Skeletal muscle tissue (tissue), 4 donors: Measurements from ENCODE around the gene HOXC13. TPM values are rescaled to one million over a fixed set of nuclear protein-coding genes. Genes with fewer than 3 reads are reported as not detected.
A peak's percentile ranks its signal among the peaks of the same experiment; 100 is the strongest.

ENCODE experiments used
- H3K27ac ChIP-seq: one replicate; pipeline ENCODE4 v1.7.0; 2013; ENCODE audit warnings: mild to moderate bottlenecking, low read depth, low read length, inconsistent platforms
- H3K27me3 ChIP-seq, 3 donors: one replicate each; pipeline ENCODE4 v1.7.0; 2013; ENCODE audit warnings: low read length in 3 of 3; ENCODE audit not compliant: control insufficient read depth in 3 of 3, insufficient read depth in 3 of 3
- H3K36me3 ChIP-seq, 3 donors: one replicate each; pipeline ENCODE4 v1.7.0; 2013; ENCODE audit warnings: low read length in 3 of 3; ENCODE audit not compliant: control insufficient read depth in 3 of 3, insufficient read depth in 3 of 3
- H3K4me1 ChIP-seq, 3 donors: one replicate each; pipeline ENCODE4 v1.7.0; 2013; ENCODE audit warnings: low read length in 3 of 3, mild to moderate bottlenecking in 3 of 3; ENCODE audit not compliant: control insufficient read depth in 3 of 3, insufficient read depth in 3 of 3
- H3K4me3 ChIP-seq, 3 donors: one replicate each; pipeline ENCODE4 v1.7.0; 2013; ENCODE audit warnings: low read length in 3 of 3
- H3K9ac ChIP-seq, 3 donors: one replicate each; pipeline ENCODE4 v1.7.0; 2013; ENCODE audit warnings: low read length in 3 of 3, mild to moderate bottlenecking in 3 of 3, moderate library complexity in 2 of 3, low read depth in 1 of 3
- H3K9me3 ChIP-seq, 3 donors: one replicate each; pipeline ENCODE4 v1.7.0; 2013; ENCODE audit warnings: low read length in 3 of 3; ENCODE audit not compliant: control insufficient read depth in 3 of 3
- total RNA-seq: library from RNA; depleted of rRNA; stranded (reverse); fragments of >200 nt; gene quantifications from one replicate; pipeline ENCODE4 v1.2.3, GENCODE V29; 2014
- donor health status: Osteomylitis.

The HOXC13 gene
- total RNA-seq, 1 donor from 2014 or later, result not detected

DNA sequence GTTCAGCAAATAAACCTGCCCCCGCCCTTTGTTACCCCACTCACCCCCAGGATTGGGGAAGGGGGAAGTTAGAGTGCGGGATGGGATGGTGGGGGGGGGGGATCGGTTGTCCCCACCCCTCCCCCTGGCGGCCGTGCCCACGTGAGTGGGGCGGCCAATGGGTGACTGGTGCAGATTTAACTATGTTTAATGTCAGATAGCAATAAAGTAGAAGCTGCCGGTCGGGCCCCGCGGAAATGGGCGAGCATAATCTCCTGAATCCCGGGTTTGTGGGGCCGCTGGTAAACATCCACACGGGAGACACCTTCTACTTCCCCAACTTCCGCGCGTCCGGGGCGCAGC, 16.0 kb downstream of the HOXC13 start, which contains the start of gene HOXC12:
Gene HOXC12 (plus strand): TSS at position 210 of the 342 bp plus-strand sequence. CDS start 27 bp downstream, at position 237.
- peaks cover 86 to 97% (median 93%) of the 10 kb centered on the region in 3 donors for H3K27me3 ChIP-seq
- no peaks in the 10 kb centered on the region for H3K36me3 ChIP-seq
- no peaks in the 10 kb centered on the region for H3K9me3 ChIP-seq
- peak within 1 kb of the TSS in 2 of 3 donors; percentile 29 to 45 for H3K4me3 ChIP-seq
- H3K4me1 ChIP-seq, result peaks cover 0 to 3% (median 3%) of the 10 kb centered on the region in 3 donors
- peak within 1 kb of the TSS in 1 of 3 donors; percentile 45 for H3K9ac ChIP-seq
- H3K27ac ChIP-seq, result no peak within 1 kb of the TSS

DNA sequence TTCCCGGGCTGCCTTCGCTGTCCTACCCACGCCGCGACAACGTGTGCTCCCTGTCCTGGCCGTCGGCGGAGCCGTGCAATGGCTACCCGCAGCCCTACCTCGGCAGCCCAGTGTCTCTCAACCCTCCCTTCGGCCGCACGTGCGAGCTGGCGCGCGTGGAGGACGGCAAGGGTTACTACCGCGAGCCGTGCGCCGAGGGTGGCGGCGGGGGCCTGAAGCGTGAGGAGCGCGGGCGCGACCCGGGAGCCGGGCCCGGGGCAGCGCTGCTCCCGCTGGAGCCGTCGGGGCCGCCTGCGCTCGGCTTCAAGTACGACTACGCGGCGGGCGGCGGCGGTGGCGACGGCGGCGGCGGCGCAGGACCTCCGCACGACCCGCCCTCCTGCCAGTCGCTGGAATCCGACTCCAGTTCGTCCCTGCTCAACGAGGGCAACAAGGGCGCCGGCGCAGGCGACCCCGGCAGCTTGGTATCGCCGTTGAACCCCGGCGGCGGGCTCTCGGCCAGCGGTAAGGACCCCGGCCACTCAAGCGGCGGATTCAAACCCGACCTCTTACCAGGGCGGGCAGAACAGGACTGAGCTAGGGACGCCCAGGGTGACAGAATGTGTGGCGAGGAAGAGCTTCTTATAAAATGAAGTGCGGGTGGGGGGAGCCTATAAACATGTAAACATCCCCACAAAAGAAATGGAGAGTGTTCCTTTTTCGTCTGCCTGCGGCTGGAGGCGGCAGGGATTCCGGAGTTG, 16.6 kb downstream of the HOXC13 start:
- Histone ChIP-seq H3K4me3 (peak overlapping the region in 2 of 3 donors; percentile 29 to 45), H3K27me3 (peaks cover 87 to 97% (median 93%) of the 10 kb centered on the region in 3 donors), H3K27ac (no peak overlapping the region), H3K9me3 (no peaks in the 10 kb centered on the region), H3K36me3 (no peaks in the 10 kb centered on the region), H3K4me1 (peaks cover 0 to 3% (median 3%) of the 10 kb centered on the region in 3 donors), H3K9ac (peak overlapping the region in 1 of 3 donors; percentile 45)

DNA sequence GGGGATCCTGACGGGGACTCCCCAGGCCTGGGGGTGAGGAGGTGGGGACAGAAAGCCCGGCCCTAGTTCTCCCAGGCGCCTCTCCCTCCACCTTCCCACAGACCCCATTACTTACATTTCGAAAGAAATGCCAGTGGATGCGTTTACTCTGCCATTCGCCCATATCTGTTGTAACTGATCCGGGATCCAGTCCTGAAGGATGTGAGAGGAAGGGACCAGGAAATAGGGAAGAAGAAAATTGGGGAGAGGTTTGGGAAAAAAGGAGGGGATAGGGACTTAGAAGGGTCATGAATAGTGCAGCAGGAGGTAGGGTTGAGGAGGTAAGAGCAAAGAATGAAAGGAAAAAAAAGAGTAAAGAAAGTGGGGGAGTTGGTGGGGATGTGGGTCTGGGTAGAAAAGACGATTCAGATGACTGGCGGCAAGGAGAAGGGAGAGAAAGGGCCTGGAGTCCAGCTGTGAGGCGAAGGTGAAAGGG, 17.2 kb downstream of the HOXC13 start:
- Histone ChIP-seq H3K4me1 (peaks cover 0 to 3% (median 3%) of the 10 kb centered on the region in 3 donors), H3K27ac (no peak overlapping the region), H3K9me3 (no peaks in the 10 kb centered on the region), H3K36me3 (no peaks in the 10 kb centered on the region), H3K9ac (no peak overlapping the region), H3K4me3 (no peak overlapping the region), H3K27me3 (peaks cover 87 to 97% (median 93%) of the 10 kb centered on the region in 3 donors)

DNA sequence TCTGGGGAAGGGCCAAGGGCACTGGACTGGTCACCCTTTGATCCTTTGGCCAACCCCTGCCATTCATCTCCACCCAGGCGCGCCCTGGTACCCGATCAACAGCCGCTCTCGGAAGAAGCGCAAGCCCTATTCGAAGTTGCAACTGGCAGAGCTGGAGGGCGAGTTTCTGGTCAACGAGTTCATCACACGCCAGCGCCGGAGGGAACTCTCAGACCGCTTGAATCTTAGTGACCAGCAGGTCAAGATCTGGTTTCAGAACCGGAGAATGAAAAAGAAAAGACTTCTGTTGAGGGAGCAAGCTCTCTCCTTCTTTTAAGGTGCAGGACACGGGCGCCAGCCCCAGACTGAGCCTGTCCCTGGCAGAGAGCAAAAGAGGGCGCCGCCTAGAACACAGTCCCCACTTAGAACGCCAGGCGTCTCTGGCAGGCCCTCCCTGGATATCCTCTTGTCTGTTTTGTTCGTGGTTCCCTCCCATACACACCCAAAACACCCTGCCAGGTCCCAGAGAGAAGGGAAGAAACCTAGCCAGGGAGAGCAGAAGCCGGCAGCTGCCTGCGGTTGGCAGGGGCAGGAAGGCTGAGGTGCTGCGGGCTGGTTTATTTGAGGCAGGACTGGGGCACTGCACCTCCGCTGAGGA, 17.7 kb downstream of the HOXC13 start:
- Histone ChIP-seq H3K4me1 (peaks cover 0 to 8% (median 3%) of the 10 kb centered on the region in 3 donors), H3K9ac (no peak overlapping the region), H3K27me3 (peaks cover 88 to 97% (median 93%) of the 10 kb centered on the region in 3 donors), H3K36me3 (no peaks in the 10 kb centered on the region), H3K9me3 (no peaks in the 10 kb centered on the region), H3K4me3 (no peak overlapping the region), H3K27ac (no peak overlapping the region)

DNA sequence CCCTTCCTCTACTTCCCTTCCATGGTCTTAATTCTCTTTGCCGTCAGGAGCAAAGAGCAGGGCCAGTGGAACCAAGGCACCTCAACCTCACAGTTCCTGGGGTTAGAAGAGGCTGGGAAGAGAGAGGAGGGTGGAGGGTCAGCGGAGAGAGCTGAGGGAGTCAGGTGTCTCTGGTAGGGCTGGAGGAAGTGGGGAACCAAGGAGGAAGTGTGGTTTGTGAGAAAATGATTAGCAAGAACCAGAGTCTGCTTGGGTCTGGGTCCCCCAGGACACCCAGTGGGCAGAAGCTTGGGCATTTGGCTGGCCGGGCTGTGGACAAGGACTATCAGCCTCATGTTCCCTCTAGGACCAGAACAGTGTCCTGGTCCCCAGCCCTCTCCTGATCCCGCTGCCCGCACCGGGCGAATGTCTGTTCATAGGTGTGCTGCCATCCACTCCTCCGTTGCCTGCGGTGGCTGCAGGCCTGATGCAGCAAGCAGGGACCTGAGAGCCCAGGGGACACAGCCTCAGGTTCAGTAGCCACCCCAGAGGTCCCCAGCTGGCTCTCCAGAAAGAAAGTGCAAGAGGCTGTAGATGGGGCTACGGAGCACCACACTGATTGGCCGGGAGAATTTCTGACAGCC, 18.4 kb downstream of the HOXC13 start:
- H3K36me3 ChIP-seq, result no peaks in the 10 kb centered on the region
- H3K4me3 ChIP-seq, result no peak overlapping the region
- H3K9ac ChIP-seq, result no peak overlapping the region
- H3K27ac ChIP-seq, result no peak overlapping the region
- peaks cover 0 to 14% (median 4%) of the 10 kb centered on the region in 3 donors for H3K4me1 ChIP-seq
- no peaks in the 10 kb centered on the region for H3K9me3 ChIP-seq
- peaks cover 88 to 97% (median 93%) of the 10 kb centered on the region in 3 donors for H3K27me3 ChIP-seq

DNA sequence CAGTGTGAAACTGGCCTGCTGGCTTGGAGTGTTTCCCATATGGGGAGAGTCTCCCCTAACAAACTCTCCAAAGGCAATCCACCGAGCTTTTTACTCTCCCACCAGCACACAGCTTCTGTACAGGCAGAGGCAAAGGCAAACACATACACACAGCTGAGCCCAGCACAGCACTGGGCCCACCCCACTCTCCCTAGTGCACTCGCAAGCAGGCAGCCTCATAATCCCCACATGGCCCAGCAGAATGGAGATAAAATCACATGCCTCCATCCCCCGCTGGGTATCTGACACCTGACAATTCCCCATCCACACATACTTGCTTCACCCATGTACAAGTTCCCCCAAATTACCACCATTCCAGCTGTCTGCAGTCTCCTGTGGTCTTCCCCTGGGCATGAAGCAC, 19.5 kb downstream of the HOXC13 start:
- Histone ChIP-seq H3K4me1 (peaks cover 0 to 18% (median 4%) of the 10 kb centered on the region in 3 donors), H3K27me3 (peaks cover 91 to 94% (median 93%) of the 10 kb centered on the region in 3 donors), H3K4me3 (no peak overlapping the region), H3K27ac (no peak overlapping the region), H3K36me3 (no peaks in the 10 kb centered on the region), H3K9ac (no peak overlapping the region), H3K9me3 (no peaks in the 10 kb centered on the region)

DNA sequence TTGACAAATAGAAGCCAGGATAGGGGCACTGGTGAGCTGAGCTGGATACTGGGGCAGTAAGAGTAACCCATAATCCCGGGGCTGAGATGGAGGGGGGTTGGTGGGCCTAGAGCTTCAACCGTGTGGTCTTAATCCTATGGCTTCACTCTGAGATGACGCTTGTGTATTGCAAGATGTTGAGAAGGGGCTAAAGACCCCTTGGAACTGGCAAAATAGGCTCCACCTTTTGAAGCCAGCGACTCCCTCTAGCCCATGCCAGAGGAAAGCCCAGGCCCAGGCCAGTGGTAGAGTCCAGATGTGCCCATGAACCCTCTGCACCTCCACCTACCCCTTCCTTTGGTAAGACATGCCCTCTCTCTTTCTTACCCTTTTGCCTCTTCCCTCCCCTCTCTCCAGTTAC, 20.7 kb downstream of the HOXC13 start:
- no peak overlapping the region for H3K4me3 ChIP-seq
- peaks cover 91 to 97% (median 93%) of the 10 kb centered on the region in 3 donors for H3K27me3 ChIP-seq
- H3K9ac ChIP-seq, result no peak overlapping the region
- H3K4me1 ChIP-seq, result peaks cover 0 to 18% (median 4%) of the 10 kb centered on the region in 3 donors
- H3K9me3 ChIP-seq, result no peaks in the 10 kb centered on the region
- no peaks in the 10 kb centered on the region for H3K36me3 ChIP-seq
- H3K27ac ChIP-seq, result no peak overlapping the region

DNA sequence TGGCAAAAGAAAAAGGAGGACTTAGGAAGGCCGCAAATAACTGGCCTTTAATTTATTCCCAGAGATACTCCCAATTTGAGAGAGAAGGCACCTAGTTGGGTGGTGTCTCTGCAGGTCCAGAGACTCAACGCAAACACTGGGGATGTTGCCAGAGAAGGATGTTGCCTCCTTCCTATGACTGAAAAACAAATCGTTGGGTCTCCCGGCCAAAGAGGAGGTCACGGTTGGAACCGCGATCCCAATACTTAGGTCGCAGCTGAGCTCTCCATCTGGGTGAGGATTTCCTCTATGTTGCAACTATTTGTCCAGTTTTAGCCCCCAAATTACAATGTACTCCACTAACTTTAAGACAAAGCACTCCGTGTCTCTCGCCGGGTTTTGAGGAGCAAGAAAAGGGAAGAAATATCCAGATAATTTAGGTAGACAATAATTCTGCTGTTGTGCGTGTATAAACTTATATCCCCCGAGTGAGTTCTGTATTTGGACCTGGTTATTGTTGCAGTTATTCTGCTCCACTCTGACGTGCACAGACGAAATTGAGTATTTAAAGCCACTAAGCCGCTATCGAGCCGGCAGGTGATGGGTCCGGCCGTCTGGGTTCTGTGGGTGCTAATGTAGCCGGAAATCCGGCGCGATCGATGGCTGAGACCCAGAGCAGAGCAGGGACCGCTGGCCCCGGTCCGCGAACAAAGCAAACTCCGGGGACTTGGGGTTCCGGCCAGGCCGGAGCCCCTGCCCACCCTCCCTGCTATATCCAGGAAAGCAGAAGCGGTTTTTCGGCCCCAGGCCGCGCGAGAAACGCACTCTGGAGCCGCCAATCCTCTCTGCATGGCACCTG, 21.8 kb downstream of the HOXC13 start:
- Histone ChIP-seq H3K27me3 (peaks cover 90 to 98% (median 97%) of the 10 kb centered on the region in 3 donors), H3K4me1 (peaks cover 0 to 15% (median 6%) of the 10 kb centered on the region in 3 donors), H3K36me3 (no peaks in the 10 kb centered on the region), H3K9ac (no peak overlapping the region), H3K27ac (no peak overlapping the region), H3K4me3 (peak overlapping the region in 1 of 3 donors; percentile 43), H3K9me3 (no peaks in the 10 kb centered on the region)

DNA sequence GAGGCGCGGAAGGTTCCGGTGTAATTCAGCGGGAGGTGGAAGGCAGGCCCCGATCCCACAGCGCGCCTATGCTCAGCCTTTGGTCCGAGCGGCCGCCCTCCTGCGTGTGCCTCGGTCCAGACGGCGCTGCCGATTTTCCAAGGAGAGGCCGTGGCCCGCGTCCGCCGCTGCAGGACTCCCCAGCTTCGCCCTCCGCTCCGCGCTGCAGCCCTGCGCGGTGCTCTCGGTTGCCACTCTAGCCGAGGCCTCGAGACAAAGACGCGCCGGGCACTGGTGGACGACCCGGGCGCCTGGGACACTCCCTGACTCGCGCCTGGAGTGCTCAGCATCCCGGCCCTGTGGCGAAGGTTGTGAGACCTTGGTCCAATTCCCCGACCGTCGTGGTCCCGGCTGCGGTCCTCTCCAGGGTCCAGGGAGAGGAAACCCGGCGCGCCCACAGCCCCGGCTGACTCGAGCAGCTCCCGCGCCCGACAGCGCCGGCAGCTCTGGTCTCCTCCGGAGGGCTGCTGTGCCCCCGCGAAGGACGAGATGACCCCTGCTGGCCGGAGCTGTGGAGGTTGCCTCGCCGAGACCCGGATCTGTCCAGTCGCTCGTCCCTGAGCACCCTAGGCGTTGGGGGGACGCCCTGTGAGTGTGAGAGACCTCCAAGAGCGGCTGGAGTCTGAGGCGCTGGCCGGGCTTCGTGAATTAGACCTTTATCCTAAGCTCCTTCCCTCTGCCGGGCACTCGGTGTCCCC, 22.6 kb downstream of the HOXC13 start:
- Histone ChIP-seq H3K36me3 (no peaks in the 10 kb centered on the region), H3K4me3 (peak overlapping the region in 2 of 3 donors; percentile 29 to 43), H3K9me3 (no peaks in the 10 kb centered on the region), H3K4me1 (peaks cover 0 to 15% (median 6%) of the 10 kb centered on the region in 3 donors), H3K27me3 (peaks cover 84 to 98% (median 94%) of the 10 kb centered on the region in 3 donors), H3K9ac (no peak overlapping the region), H3K27ac (peak overlapping the region; percentile 25)
